GM12865 (cell line): ENCODE results near the gene CCDC83.
A peak's percentile ranks its signal among the peaks of the same experiment; 100 is the strongest.
"Not testable (repeated sequence)": the region's sequence is repeated elsewhere in the genome, so short reads cannot be mapped to it uniquely, and the experiment has no call there.

Experiments
- DNase-seq: peaks from one replicate; pipeline ENCODE4 v3.0.0; 2010; ENCODE audit warnings: low read depth
- H3K4me3 ChIP-seq: 2 replicates; pipeline ENCODE4 v1.5.1; 2011; ENCODE audit warnings: mild to moderate bottlenecking, low read depth, low read length, control low read depth
- CTCF ChIP-seq: IDR thresholded peaks from 2 replicates; pipeline ENCODE4 v1.5.1; 2011; ENCODE audit warnings: low read length, control low read depth, low read depth, inconsistent platforms; ENCODE audit not compliant: insufficient read depth; ENCODE audit errors: missing control alignments

The CCDC83 gene

DNA sequence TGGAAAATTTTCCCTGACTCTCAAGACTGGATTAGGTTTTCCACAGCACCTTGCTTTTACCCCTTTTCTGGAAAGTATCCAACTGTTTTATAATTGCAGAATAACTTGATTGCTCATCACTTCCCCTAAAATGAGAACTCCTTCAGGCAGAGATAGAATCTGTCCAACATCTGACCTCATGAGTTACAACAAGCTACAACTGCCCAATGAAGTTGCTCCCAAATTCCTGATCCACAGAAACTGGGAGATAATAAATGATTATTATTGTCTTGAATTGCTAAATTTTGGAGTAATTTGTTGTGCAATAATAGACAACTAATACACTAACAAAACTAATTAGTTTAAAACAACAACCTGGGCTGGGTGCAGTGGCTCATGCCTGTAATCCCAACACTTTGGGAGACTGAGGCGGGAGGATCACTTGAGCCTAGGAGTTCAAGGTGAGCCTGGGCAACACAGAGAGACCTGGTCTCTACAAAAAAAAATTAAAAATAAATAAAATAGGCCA lies 10.0 kb upstream of the CCDC83 start:
- H3K4me3 ChIP-seq = no peak overlapping the region
- no peak for TF ChIP-seq CTCF
- no peak for DNase-seq

DNA sequence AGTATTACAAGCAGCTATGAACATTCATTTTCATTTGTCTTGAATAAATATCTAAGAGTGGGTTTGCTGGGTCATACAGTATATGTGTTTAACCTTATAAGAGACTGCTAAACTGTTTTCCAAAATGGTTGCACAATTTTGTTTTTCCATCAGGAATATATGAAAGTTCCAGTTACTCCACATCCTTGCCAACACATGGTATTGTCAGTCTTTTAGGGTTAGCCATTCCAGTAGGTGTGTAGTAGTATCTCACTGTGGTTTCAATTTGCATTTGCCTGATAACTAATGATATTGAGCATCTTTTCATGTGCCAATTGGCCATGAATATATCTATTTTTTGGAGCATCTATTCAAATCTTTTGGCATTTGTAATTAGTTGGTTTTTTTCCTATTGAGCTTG lies 7.7 kb upstream of the CCDC83 start:
- DNase-seq = no peak
- H3K4me3 ChIP-seq = no peak overlapping the region
- no peak for TF ChIP-seq CTCF

- no peak for TF ChIP-seq CTCF
- H3K4me3 ChIP-seq = no peak overlapping the region
- DNase-seq = no peak
Measured at GRCh38 chr11:85848006-85848405, 7.2 kb upstream of the CCDC83 start.

GRCh38 chr11:85848556-85848955 lies 6.6 kb upstream of the CCDC83 start:
- no peak for TF ChIP-seq CTCF
- no peak for DNase-seq

DNA sequence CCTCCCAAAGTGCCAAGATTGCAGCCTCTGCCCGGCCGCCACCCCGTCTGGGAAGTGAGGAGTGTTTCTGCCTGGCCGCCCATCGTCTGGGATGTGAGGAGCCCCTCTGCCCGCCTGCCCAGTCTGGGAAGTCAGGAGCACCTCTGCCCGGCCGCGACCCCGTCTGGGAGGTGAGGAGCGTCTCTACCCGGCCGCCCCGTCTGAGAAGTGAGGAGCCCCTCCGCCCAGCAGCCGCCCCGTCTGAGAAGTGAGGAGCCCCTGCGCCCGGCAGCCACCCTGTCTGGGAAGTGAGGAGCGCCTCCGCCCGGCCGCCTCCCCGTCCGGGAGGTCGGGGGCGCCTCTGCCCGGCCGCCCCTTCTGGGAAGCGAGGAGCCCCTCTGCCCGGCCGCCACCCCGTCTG lies 2.4 kb upstream of the CCDC83 start:
- H3K4me3 ChIP-seq, DNase-seq: not testable (repeated sequence)

More at GRCh38 chr11:85848556-85848955, 6.6 kb upstream of the CCDC83 start:
- H3K4me3 ChIP-seq = no peak overlapping the region

DNA sequence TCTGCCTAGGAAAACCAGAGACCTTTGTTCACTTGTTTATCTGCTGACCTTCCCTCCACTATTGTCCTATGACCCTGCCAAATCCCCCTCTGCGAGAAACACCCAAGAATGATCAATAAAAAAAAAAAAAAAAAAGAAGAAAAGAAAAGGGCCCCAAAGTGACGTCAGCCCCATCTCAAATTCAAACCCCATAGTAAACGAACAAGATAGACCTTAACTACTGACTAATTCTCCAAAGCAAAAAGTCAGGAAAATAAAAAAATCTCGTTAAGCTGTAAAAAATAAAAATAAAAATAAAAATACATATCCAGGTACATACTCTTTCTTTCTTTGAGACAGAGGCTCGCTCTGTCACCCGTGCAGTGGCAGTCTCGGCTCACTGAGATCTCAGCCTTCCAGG lies 1.6 kb upstream of the CCDC83 start:
- not testable (repeated sequence) for H3K4me3 ChIP-seq, DNase-seq

- no peak for DNase-seq
- H3K4me3 ChIP-seq = peak overlapping the region; percentile 46
- no peak for TF ChIP-seq CTCF
Measured at GRCh38 chr11:85854212-85854556, 999 bp upstream of the CCDC83 start.

- H3K4me3 ChIP-seq = peak overlapping the region; percentile 46
- peak; percentile 96 for DNase-seq
- peak; percentile 87 for TF ChIP-seq CTCF
Measured at GRCh38 chr11:85854557-85855340, 434 bp upstream of the CCDC83 start.
